ENCODE measurements around the gene GJB3.

The GJB3 gene

DNA sequence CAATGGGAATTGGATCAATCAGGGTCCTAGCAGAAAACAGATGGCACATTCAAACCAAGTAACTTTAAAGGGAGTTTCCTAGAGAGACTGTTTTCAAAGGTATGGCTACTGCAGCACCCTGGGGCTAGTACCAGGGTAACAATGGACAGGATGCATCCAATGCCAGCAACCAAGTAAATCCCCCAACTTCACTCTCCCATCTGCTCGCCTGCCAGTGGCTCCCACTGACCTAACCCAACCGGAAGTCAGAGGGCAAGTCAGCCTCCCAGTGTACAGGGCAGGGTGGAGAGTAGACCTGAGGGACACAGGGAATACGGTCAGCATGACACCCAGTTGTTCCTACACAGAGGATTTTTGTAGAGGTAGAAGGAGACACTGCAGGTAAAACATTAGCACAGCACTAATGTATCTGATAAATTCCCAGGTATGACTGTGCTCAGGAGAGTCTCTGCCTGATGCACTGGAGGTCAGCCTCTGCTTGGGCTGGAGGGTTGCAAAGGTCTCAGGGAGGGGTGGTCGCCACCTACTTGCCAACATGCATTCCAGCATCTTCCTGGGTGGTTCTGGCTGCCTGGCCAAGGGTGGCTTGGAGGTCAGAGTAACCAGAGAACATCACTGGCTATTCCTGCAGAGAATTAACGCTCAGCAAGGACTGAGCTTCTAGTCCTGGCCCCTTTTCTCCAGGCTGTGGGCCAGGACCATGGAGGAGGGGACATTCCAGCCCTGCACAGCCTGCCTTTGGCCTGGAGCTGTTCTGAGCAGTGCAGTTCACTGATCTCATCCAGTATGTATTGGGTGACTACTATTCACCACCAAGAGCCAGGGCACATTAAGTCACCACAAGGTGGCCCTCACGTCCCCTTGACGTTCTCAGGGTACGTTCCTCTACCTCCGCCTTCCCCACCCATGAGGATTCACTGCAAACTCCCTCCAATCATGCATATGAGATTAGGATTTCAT lies 6.7 kb downstream of the GJB3 start:
- TF ChIP-seq, protein P1, sequence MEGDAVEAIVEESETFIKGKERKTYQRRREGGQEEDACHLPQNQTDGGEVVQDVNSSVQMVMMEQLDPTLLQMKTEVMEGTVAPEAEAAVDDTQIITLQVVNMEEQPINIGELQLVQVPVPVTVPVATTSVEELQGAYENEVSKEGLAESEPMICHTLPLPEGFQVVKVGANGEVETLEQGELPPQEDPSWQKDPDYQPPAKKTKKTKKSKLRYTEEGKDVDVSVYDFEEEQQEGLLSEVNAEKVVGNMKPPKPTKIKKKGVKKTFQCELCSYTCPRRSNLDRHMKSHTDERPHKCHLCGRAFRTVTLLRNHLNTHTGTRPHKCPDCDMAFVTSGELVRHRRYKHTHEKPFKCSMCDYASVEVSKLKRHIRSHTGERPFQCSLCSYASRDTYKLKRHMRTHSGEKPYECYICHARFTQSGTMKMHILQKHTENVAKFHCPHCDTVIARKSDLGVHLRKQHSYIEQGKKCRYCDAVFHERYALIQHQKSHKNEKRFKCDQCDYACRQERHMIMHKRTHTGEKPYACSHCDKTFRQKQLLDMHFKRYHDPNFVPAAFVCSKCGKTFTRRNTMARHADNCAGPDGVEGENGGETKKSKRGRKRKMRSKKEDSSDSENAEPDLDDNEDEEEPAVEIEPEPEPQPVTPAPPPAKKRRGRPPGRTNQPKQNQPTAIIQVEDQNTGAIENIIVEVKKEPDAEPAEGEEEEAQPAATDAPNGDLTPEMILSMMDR (IDR thresholded peaks at IDR 0.05; ENCODE audit: control extremely low read depth, extremely low read depth, low read depth, missing control alignments) = peak; percentile 41
- ChIA-PET POLR2A (no interaction called here), CTCF (interaction anchor here (0.9 to 2.1 kb wide), 11 partner anchors 9 to 777 kb away, joined by 3 to 22 read pairs (median 8); partner anchors contain the start of gene SMIM12)
- no peak for DNase-seq (ENCODE audit: extremely low spot score)

DNA sequence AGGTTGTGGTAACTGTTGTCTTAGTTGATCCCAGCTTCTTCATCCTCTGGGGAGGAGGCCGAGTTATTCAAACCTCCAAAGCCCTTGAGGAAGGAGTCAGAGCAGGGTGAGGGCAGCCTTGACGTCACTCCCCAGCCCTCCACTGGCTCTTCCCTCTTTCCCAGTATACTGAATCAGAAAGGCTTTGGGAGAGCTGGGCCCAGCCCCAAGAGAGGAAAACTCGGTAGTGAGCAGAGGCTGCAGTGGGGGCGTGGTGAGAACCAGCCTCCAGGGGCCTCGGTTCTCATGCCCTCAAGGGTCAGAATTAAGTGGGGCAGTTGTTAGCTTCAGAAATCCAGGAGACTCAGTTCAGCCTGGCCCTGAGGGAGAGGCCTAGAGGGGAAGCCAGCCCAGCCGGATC lies 10.0 kb downstream of the GJB3 start:
- ChIA-PET CTCF (interaction anchor here (1.5 kb wide), 1 partner anchor 62 kb away, joined by 7 read pairs; no protein-coding TSS in a partner anchor), POLR2A (no interaction called here)
- TF ChIP-seq, protein P1 (IDR thresholded peaks at IDR 0.05; ENCODE audit: control extremely low read depth, extremely low read depth, low read depth, missing control alignments) = no peak
- no peak for DNase-seq (ENCODE audit: extremely low spot score)

DNA sequence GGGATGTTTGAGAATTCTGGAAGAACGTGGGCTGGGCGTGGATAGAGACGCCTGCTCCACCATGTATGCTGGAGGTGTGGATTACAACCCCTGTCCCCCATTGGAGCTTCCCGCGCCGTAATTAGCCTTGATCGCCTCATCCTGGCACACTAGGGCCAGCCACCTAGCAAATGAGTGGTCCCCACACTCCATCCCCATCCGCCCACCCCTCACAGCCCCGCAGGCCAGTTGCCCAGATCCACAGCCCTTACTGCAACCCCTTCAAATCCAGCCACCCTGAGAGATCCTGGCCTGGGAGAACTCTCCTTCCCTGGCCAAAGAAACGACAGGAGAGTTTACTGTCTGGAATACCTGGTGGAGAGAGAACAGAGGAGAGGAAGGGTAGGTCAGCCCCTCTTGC lies 11.4 kb downstream of the GJB3 start:
- ChIA-PET CTCF (no interaction called here), POLR2A (no interaction called here)
- TF ChIP-seq, protein P1 (IDR thresholded peaks at IDR 0.05; ENCODE audit: control extremely low read depth, extremely low read depth, low read depth, missing control alignments) = no peak
- no peak for DNase-seq (ENCODE audit: extremely low spot score)

DNA sequence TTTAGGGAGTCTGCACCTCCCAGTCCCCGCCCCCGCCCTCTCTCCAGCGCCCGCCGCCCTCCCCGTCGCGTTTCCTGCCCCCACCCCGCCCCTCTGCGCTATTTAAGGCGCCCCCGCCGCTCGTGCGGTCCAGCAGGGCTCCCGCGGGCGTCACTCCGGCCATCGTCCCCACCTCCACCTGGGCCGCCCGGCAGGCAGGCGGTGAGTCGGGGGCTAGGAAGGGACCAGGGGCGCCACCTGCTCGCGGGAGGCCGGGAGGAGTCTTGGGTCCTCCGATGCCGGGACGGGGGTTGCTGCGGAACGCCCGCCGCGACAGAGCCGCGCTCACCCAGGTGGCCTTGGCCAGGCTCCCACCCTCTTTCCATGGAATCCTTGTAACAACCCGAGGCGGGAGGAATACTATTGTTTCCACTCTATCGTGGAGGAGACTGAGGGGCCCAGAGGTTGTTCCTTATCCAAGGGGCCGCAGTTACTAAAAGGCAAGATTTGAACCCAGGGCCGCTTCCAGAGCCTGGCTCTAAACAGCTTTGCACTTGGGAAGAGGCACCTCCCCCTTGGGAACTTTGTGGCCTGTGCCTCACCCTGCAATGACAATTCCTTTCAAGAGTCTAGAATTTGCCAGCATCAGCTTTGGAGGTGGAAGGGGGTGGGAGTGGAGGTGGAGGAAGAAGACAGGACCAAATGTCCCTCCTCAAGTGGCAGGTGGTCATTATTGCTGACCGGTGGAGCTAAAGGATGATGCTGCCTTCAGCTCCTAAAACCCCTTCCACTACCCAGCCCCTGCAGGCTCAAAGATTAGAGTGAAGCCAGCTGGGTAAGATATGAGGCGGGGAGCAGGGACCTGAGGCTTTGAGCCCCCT lies 12.1 kb downstream of the GJB3 start, which contains the start of gene GJA4:
GJA4 (plus strand) TSS at position 132 of the 860 bp plus-strand sequence. CDS start 1,215 bp downstream, outside the sequence.
- CTCF ChIA-PET = no interaction called here
- DNase-seq (ENCODE audit: extremely low spot score) = no peak
- TF ChIP-seq, protein P1 (IDR thresholded peaks at IDR 0.05; ENCODE audit: control extremely low read depth, extremely low read depth, low read depth, missing control alignments) = no peak
- POLR2A ChIA-PET = no interaction called here

DNA sequence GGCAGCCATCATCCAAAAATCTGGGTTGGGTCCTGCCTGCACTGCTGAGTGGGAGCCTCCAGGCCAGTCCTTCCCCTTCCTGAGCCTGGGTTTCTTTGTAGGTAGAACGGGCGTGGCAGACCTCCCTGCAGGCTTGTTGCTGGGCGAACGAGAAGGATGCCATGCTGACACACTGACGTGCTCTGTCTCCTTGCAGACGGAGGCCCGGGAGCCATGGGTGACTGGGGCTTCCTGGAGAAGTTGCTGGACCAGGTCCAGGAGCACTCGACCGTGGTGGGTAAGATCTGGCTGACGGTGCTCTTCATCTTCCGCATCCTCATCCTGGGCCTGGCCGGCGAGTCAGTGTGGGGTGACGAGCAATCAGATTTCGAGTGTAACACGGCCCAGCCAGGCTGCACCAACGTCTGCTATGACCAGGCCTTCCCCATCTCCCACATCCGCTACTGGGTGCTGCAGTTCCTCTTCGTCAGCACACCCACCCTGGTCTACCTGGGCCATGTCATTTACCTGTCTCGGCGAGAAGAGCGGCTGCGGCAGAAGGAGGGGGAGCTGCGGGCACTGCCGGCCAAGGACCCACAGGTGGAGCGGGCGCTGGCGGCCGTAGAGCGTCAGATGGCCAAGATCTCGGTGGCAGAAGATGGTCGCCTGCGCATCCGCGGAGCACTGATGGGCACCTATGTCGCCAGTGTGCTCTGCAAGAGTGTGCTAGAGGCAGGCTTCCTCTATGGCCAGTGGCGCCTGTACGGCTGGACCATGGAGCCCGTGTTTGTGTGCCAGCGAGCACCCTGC lies 13.2 kb downstream of the GJB3 start:
- POLR2A ChIA-PET = no interaction called here
- no peak for DNase-seq (ENCODE audit: extremely low spot score)
- TF ChIP-seq, protein P1 (IDR thresholded peaks at IDR 0.05; ENCODE audit: control extremely low read depth, extremely low read depth, low read depth, missing control alignments) = no peak

DNA sequence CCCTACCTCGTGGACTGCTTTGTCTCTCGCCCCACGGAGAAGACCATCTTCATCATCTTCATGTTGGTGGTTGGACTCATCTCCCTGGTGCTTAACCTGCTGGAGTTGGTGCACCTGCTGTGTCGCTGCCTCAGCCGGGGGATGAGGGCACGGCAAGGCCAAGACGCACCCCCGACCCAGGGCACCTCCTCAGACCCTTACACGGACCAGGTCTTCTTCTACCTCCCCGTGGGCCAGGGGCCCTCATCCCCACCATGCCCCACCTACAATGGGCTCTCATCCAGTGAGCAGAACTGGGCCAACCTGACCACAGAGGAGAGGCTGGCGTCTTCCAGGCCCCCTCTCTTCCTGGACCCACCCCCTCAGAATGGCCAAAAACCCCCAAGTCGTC lies 13.8 kb downstream of the GJB3 start:
- CTCF ChIA-PET = no interaction called here
- POLR2A ChIA-PET = no interaction called here
- TF ChIP-seq, protein P1 (IDR thresholded peaks at IDR 0.05; ENCODE audit: control extremely low read depth, extremely low read depth, low read depth, missing control alignments) = no peak
- DNase-seq (ENCODE audit: extremely low spot score) = no peak

More for the DNA sequence above, 13.2 kb downstream of the GJB3 start:
- CTCF ChIA-PET = no interaction called here

Data from GM10248 (cell line).